Measurements from ENCODE around the gene GLG1.
"Not testable (repeated sequence)": the region's sequence is repeated elsewhere in the genome, so short reads cannot be mapped to it uniquely, and the experiment has no call there.

The GLG1 gene

DNA sequence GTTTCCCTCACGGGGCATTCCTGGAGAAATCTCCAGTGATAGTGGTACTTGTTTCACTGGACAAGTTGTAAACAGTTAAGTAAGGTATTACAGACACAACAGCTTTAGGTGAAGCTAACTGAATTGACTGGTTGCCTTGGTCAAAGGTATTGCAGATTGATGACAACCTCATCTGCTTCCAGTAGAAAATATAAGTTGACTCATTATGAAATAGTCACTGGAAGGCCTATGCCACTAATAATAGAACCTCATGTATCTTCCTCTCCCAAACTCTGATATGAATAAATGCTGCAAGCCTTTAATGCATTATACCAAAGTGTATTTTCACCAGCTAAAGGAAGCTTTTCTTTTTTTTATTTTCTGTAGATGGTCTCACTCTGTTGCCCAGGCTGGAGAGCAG lies 44.8 kb downstream of the GLG1 start:
- TF ChIP-seq, protein P1, sequence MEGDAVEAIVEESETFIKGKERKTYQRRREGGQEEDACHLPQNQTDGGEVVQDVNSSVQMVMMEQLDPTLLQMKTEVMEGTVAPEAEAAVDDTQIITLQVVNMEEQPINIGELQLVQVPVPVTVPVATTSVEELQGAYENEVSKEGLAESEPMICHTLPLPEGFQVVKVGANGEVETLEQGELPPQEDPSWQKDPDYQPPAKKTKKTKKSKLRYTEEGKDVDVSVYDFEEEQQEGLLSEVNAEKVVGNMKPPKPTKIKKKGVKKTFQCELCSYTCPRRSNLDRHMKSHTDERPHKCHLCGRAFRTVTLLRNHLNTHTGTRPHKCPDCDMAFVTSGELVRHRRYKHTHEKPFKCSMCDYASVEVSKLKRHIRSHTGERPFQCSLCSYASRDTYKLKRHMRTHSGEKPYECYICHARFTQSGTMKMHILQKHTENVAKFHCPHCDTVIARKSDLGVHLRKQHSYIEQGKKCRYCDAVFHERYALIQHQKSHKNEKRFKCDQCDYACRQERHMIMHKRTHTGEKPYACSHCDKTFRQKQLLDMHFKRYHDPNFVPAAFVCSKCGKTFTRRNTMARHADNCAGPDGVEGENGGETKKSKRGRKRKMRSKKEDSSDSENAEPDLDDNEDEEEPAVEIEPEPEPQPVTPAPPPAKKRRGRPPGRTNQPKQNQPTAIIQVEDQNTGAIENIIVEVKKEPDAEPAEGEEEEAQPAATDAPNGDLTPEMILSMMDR (IDR thresholded peaks at IDR 0.05; ENCODE audit: extremely low read depth, insufficient read depth, missing control alignments) = no peak
- DNase-seq (ENCODE audit: low spot score) = no peak
- in situ Hi-C loops (cut with MboI; ENCODE audit: low pct_unique_long_range_greater_than_20kb, low sequenced_read_pairs, unreplicated experiment) = no loop called here

DNA sequence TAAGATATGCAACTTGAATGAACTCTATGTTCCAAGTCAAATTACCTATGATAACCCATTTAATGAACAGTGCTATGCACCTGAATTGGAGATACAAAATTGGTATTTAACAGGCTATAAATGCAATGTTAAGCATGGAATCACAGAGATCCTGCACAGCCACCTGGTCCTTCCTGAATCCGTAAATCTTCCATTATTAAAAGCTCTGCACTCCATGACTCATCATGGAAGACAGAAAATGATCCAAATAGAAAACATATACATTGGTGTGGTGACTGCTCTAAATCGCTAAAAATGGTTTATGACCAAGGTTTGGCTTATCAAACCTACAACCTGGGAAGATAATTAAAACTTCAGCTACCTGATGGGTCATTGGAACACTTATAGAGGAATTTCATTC lies 45.3 kb downstream of the GLG1 start:
- no peak for DNase-seq (ENCODE audit: low spot score)
- in situ Hi-C loops (cut with MboI; ENCODE audit: low pct_unique_long_range_greater_than_20kb, low sequenced_read_pairs, unreplicated experiment) = no loop called here
- TF ChIP-seq, protein P1 (IDR thresholded peaks at IDR 0.05; ENCODE audit: extremely low read depth, insufficient read depth, missing control alignments) = no peak

GRCh38 chr16:74560912-74561311 lies 46.0 kb downstream of the GLG1 start:
- in situ Hi-C loops (cut with MboI; ENCODE audit: low pct_unique_long_range_greater_than_20kb, low sequenced_read_pairs, unreplicated experiment) = no loop called here
- no peak for DNase-seq (ENCODE audit: low spot score)
- TF ChIP-seq, protein P1 (IDR thresholded peaks at IDR 0.05; ENCODE audit: extremely low read depth, insufficient read depth, missing control alignments) = no peak

DNA sequence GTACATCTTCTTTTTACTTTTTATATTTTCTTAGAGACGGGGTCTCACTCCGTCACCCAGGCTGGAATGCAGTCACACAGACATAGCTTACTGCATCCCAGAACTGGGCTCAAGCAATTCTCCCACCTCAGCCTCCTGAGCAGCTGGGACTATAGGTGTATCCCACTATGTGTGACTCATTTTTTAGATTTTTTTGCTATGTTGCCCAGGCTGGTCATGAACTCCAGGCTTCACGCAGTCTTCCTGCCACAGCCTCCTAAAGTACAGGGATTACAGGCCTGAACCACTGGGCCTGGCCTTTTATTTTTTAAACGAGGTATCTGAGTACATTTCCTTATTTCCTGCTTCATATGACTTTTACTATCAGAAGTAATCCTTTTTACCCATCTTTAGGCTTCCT lies 48.0 kb downstream of the GLG1 start:
- TF ChIP-seq, protein P1 (IDR thresholded peaks at IDR 0.05; ENCODE audit: extremely low read depth, insufficient read depth, missing control alignments) = no peak
- in situ Hi-C loops (cut with MboI; ENCODE audit: low pct_unique_long_range_greater_than_20kb, low sequenced_read_pairs, unreplicated experiment) = no loop called here
- no peak for DNase-seq (ENCODE audit: low spot score)

- no peak for DNase-seq (ENCODE audit: low spot score)
- TF ChIP-seq, protein P1 (IDR thresholded peaks at IDR 0.05; ENCODE audit: extremely low read depth, insufficient read depth, missing control alignments) = no peak
- in situ Hi-C loops (cut with MboI; ENCODE audit: low pct_unique_long_range_greater_than_20kb, low sequenced_read_pairs, unreplicated experiment) = no loop called here
Measured at GRCh38 chr16:74557275-74557674, 49.6 kb downstream of the GLG1 start.

DNA sequence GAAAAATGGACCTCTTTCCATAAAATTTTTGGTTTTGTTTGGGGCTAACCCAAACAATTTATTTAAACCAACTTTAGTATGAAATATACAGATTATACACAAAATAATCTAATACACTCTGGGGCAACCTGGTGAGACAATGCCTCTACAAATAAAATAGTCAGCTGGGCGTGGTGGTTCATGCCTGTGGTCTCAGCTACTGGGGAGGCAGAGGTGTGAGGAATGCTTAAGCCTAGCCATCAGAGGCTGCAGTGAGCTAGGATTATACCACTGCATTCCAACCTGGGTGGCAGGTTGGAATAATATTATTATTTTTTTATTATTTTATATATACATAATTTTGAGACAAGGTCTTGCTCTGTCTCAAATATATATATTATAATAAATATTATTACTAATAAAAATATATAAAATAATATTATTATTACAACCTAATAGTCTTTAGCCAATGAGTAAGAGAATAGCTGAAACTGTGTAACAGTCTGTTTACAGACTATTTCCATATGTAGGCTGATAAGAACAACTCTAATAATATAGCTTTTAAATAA lies 50.5 kb downstream of the GLG1 start:
- DNase-seq (ENCODE audit: low spot score) = no peak
- TF ChIP-seq, protein P1 (IDR thresholded peaks at IDR 0.05; ENCODE audit: extremely low read depth, insufficient read depth, missing control alignments) = no peak
- in situ Hi-C loops (cut with MboI; ENCODE audit: low pct_unique_long_range_greater_than_20kb, low sequenced_read_pairs, unreplicated experiment) = no loop called here

DNA sequence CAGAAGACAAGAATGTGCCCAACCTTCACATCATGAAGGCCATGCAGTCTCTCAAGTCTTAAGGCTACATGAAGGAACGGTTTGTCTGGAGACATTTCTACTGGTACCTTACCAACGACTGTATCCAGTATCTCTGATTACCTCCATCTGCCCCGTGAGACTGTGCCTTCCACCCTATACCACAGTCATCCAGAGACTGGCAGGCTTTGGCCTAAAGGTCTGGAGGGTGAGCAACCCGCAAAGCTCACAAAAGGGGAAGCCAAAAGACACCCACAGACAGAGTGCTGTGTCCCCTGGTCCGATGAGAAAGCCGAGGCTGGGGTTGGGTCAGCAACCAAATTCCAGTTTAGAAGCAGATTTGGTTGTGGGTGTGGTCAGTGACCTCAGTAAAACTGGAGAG lies 54.6 kb downstream of the GLG1 start:
- DNase-seq (ENCODE audit: low spot score); in situ Hi-C loops (cut with MboI; ENCODE audit: low pct_unique_long_range_greater_than_20kb, low sequenced_read_pairs, unreplicated experiment): not testable (repeated sequence)

GRCh38 chr16:74550227-74551019 lies 56.5 kb downstream of the GLG1 start:
- DNase-seq (ENCODE audit: low spot score); in situ Hi-C loops (cut with MboI; ENCODE audit: low pct_unique_long_range_greater_than_20kb, low sequenced_read_pairs, unreplicated experiment): not testable (repeated sequence)

- DNase-seq (ENCODE audit: low spot score); in situ Hi-C loops (cut with MboI; ENCODE audit: low pct_unique_long_range_greater_than_20kb, low sequenced_read_pairs, unreplicated experiment): not testable (repeated sequence)
Measured at GRCh38 chr16:74546112-74546511, 60.8 kb downstream of the GLG1 start.

DNA sequence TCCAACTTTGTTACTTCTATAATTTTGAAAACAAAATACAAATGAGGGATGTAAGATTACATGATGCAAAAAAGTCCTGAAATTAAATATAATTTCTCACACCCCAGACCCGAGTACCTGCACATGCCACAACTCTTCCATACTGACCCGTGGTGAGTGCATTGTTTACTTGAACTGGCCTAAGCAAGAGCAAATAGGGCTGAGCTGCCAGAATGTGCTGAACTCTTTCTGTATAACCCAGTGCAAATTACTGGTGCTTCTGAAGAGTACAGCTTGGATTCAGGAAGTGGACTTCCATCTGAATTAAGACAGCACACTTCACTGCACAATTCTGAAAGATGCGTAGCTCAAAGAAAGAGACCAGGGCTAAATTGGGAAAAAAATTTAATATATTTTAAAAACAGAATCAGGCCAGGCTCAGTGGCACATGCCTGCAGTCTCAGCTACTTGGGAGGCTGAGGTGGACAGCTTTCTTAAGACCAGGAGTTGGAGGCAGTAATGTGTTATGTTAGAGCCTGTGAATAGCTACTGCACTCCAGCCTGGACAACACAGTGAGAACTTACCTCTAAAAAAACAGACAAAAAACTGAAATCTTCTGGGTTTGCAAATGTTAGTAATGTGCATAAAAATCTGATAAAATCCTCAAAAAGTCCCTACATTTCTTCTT lies 63.9 kb downstream of the GLG1 start:
- DNase-seq (ENCODE audit: low spot score); in situ Hi-C loops (cut with MboI; ENCODE audit: low pct_unique_long_range_greater_than_20kb, low sequenced_read_pairs, unreplicated experiment): not testable (repeated sequence)

Data from GM13977 (cell line).